ENCODE measurements around the gene CRABP2. TPM values are rescaled to one million over a fixed set of nuclear protein-coding genes. Genes with fewer than 3 reads are reported as not detected.

The CRABP2 gene
- total RNA-seq, 2 experiments from 2014 or later = 3.2 to 4.2 TPM

DNA sequence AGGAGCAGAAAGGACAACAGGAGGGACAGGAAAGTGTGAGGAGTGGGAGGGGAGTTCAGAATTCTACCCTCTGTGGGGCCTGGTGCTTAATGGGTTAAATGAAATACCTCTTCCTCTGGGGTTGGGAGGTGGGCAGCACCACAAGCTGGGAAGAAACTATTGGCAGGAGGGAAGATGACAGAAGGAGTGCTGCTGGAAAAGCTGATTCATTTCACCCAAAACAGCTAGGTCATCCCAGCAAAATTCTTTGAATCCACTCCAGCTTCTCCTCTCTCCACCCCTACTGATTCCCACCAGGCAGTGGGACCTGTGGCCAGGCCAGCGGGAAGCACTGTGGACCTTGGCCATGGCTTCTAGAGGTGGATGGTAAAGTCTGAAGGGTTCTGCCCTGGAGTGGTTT is 50.7 kb downstream of the CRABP2 start:
- Mint-ChIP-seq H3K4me1 (ENCODE audit: low read depth) (peaks cover 32% of the 10 kb centered on the region), H3K9me3 (no peaks in the 10 kb centered on the region), H3K27ac (no peak overlapping the region), H3K4me3 (no peak overlapping the region), H3K36me3 (ENCODE audit: low read depth) (no peaks in the 10 kb centered on the region), H3K27me3 (peaks cover 83% of the 10 kb centered on the region)
- Histone ChIP-seq H3K9me3 (ENCODE audit: control insufficient read depth in 1 of 2, insufficient read depth in 1 of 2, low read length in 2 of 2) (peaks cover 0 to 18% of the 10 kb centered on the region in 2 experiments), H3K4me1 (ENCODE audit: insufficient read depth, low read length) (peaks cover 35% of the 10 kb centered on the region), H3K4me3 (ENCODE audit: low read length) (no peak overlapping the region), H3K27ac (ENCODE audit: low read depth in 1 of 2, low read length in 2 of 2) (no peak overlapping the region), H3K36me3 (ENCODE audit: insufficient read depth, low read length) (no peaks in the 10 kb centered on the region), H3K27me3 (ENCODE audit: control insufficient read depth in 1 of 2, insufficient read depth in 2 of 2, low read length in 2 of 2) (peaks cover 59 to 74% of the 10 kb centered on the region in 2 experiments)
- TF ChIP-seq, protein P1, sequence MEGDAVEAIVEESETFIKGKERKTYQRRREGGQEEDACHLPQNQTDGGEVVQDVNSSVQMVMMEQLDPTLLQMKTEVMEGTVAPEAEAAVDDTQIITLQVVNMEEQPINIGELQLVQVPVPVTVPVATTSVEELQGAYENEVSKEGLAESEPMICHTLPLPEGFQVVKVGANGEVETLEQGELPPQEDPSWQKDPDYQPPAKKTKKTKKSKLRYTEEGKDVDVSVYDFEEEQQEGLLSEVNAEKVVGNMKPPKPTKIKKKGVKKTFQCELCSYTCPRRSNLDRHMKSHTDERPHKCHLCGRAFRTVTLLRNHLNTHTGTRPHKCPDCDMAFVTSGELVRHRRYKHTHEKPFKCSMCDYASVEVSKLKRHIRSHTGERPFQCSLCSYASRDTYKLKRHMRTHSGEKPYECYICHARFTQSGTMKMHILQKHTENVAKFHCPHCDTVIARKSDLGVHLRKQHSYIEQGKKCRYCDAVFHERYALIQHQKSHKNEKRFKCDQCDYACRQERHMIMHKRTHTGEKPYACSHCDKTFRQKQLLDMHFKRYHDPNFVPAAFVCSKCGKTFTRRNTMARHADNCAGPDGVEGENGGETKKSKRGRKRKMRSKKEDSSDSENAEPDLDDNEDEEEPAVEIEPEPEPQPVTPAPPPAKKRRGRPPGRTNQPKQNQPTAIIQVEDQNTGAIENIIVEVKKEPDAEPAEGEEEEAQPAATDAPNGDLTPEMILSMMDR (IDR thresholded peaks at IDR 0.05) = no peak
- intact Hi-C loops (cut with DNase I, micrococcal nuclease) = no loop called here
- CTCF ChIA-PET = interaction anchor here (1.4 to 1.5 kb wide), 2 partner anchors 27 to 30 kb away, joined by 3 to 4 read pairs; no protein-coding TSS in a partner anchor
- ATAC-seq (ENCODE audit: poor library complexity) (no peak), DNase-seq (no peak)
- POLR2A ChIA-PET = no interaction called here

DNA sequence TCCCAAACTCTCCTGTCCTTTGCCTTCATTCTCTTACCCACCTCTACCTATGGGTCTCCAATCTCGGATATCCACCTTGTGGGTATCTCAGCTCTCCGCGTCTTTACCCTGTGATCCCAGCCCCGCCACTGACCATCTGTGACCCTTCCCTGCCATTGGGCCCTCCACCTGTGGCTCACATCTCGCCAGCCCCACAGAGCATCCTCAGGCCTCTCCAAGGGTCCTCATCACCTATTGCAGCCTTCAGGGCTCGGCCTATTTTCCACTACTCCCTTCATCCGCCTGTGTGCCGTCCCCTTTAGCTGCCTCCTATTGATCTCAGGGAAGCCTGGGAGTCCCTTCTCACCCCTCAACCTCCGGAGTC is 52.4 kb downstream of the CRABP2 start:
- Histone ChIP-seq H3K9me3 (ENCODE audit: control insufficient read depth in 1 of 2, insufficient read depth in 1 of 2, low read length in 2 of 2) (peaks cover 0 to 18% of the 10 kb centered on the region in 2 experiments), H3K27me3 (ENCODE audit: control insufficient read depth in 1 of 2, insufficient read depth in 2 of 2, low read length in 2 of 2) (peaks cover 59 to 77% of the 10 kb centered on the region in 2 experiments)
- H3K27ac Mint-ChIP-seq = no peak overlapping the region

DNA sequence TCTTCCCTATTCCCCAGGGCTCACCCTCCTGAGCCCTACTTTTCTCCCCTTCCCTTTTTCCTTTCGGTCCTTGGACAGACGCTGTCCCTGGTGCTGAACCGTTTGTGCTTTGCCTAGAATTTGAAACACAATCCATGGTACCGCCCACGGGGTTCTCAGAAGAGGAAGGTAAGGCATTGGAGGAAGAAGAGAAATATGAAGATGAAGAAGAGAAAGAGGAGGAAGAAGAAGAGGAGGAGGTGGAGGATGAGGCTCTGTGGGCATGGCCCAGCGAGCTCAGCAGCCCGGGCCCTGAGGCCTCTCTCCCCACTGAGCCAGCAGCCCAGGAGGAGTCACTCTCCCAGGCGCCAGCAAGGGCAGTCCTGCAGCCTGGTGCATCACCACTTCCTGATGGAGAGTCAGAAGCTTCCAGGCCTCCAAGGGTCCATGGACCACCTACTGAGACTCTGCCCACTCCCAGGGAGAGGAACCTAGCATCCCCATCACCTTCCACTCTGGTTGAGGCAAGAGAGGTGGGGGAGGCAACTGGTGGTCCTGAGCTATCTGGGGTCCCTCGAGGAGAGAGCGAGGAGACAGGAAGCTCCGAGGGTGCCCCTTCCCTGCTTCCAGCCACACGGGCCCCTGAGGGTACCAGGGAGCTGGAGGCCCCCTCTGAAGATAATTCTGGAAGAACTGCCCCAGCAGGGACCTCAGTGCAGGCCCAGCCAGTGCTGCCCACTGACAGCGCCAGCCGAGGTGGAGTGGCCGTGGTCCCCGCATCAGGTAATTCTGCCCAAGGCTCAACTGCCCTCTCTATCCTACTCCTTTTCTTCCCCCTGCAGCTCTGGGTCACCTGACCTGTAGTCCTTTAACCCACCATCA is 53.0 kb downstream of the CRABP2 start:
- intact Hi-C loops (cut with DNase I, micrococcal nuclease) = no loop called here
- Mint-ChIP-seq H3K4me3 (no peak overlapping the region), H3K36me3 (ENCODE audit: low read depth) (no peaks in the 10 kb centered on the region), H3K27ac (no peak overlapping the region), H3K9me3 (no peaks in the 10 kb centered on the region), H3K27me3 (peaks cover 97% of the 10 kb centered on the region), H3K4me1 (ENCODE audit: low read depth) (peaks cover 15% of the 10 kb centered on the region)
- Histone ChIP-seq H3K27me3 (ENCODE audit: control insufficient read depth in 1 of 2, insufficient read depth in 2 of 2, low read length in 2 of 2) (peaks cover 64 to 81% of the 10 kb centered on the region in 2 experiments), H3K36me3 (ENCODE audit: insufficient read depth, low read length) (no peaks in the 10 kb centered on the region), H3K4me1 (ENCODE audit: insufficient read depth, low read length) (peaks cover 13% of the 10 kb centered on the region), H3K27ac (ENCODE audit: low read depth in 1 of 2, low read length in 2 of 2) (no peak overlapping the region), H3K9me3 (ENCODE audit: control insufficient read depth in 1 of 2, insufficient read depth in 1 of 2, low read length in 2 of 2) (peaks cover 0 to 20% of the 10 kb centered on the region in 2 experiments), H3K4me3 (ENCODE audit: low read length) (no peak overlapping the region)
- ChIA-PET POLR2A (interaction anchor here (0.5 kb wide), 1 partner anchor 440 kb away, joined by 3 read pairs; the partner anchor contains the start of gene PMF1), CTCF (interaction anchor here (1.2 kb wide), 1 partner anchor 74 kb away, joined by 3 read pairs; no protein-coding TSS in a partner anchor)
- ATAC-seq (ENCODE audit: poor library complexity) (no peak), DNase-seq (peak in 1 of 14 experiments; percentile 12)
- TF ChIP-seq, protein P1 (IDR thresholded peaks at IDR 0.05) = no peak

More for the DNA sequence above, 52.4 kb downstream of the CRABP2 start:
- DNase-seq (no peak), ATAC-seq (ENCODE audit: poor library complexity) (no peak)
- Histone ChIP-seq H3K4me3 (ENCODE audit: low read length) (no peak overlapping the region), H3K27ac (ENCODE audit: low read depth in 1 of 2, low read length in 2 of 2) (no peak overlapping the region), H3K36me3 (ENCODE audit: insufficient read depth, low read length) (no peaks in the 10 kb centered on the region), H3K4me1 (ENCODE audit: insufficient read depth, low read length) (peaks cover 19% of the 10 kb centered on the region)
- H3K9me3 Mint-ChIP-seq = no peaks in the 10 kb centered on the region
- H3K4me1 Mint-ChIP-seq (ENCODE audit: low read depth) = peaks cover 21% of the 10 kb centered on the region
- ChIA-PET CTCF (interaction anchor here (1.2 kb wide), 1 partner anchor 73 kb away, joined by 3 read pairs; no protein-coding TSS in a partner anchor), POLR2A (no interaction called here)
- H3K36me3 Mint-ChIP-seq (ENCODE audit: low read depth) = no peaks in the 10 kb centered on the region
- intact Hi-C loops (cut with DNase I, micrococcal nuclease) = no loop called here
- H3K4me3 Mint-ChIP-seq = no peak overlapping the region
- H3K27me3 Mint-ChIP-seq = peaks cover 96% of the 10 kb centered on the region
- TF ChIP-seq, protein P1 (IDR thresholded peaks at IDR 0.05) = no peak

Other genes with a start within 250 kb of the CRABP2 start
- 100 to 1,000 TPM; 155 to 162 TPM for gene MEF2D, start 204.8 kb downstream of the CRABP2 start, total RNA-seq
- gene IQGAP3, start 133.0 kb downstream of the CRABP2 start, total RNA-seq = not detected
- 1 to 10 TPM; 5.7 to 8.1 TPM for gene TTC24, start 125.9 kb downstream of the CRABP2 start, total RNA-seq
- gene NAXE, start 113.8 kb downstream of the CRABP2 start, total RNA-seq = 10 to 100 TPM; 23.3 to 27.8 TPM
- gene GPATCH4, start 104.1 kb downstream of the CRABP2 start, total RNA-seq = 10 to 100 TPM; 35.3 to 36.3 TPM
- under 1 TPM; 0.44 to 0.56 TPM for gene HAPLN2, start 86.2 kb downstream of the CRABP2 start, total RNA-seq
- not detected for gene BCAN, start 63.5 kb downstream of the CRABP2 start, total RNA-seq
- not detected for gene NES, start 28.2 kb downstream of the CRABP2 start, total RNA-seq
- 10 to 100 TPM; 10.6 to 12.0 TPM for gene METTL25B, start 22.9 kb upstream of the CRABP2 start, total RNA-seq
- 10 to 100 TPM; 44.2 to 50.9 TPM for gene ISG20L2, start 23.2 kb upstream of the CRABP2 start, total RNA-seq
- gene MRPL24, start 35.5 kb upstream of the CRABP2 start, total RNA-seq = 10 to 100 TPM; 11.7 to 11.9 TPM
- gene HDGF, start 46.1 kb upstream of the CRABP2 start, total RNA-seq = 10 to 100 TPM; 60.8 TPM
- 10 to 100 TPM; 49.5 to 50.0 TPM for gene PRCC, start 62.0 kb upstream of the CRABP2 start, total RNA-seq
- 10 to 100 TPM; 51.6 to 51.8 TPM for gene SH2D2A, start 111.3 kb upstream of the CRABP2 start, total RNA-seq
- gene INSRR, start 153.5 kb upstream of the CRABP2 start, total RNA-seq = not detected
- gene NTRK1, start 155.3 kb upstream of the CRABP2 start, total RNA-seq = under 1 TPM; 0.42 to 0.52 TPM
- under 1 TPM; 0.20 to 0.41 TPM for gene PEAR1, start 188.1 kb upstream of the CRABP2 start, total RNA-seq
- not detected for gene LRRC71, start 215.0 kb upstream of the CRABP2 start, total RNA-seq